Subcutaneous abdominal adipose tissue (tissue), 5 donors: ENCODE measurements around the gene FTH1.
A peak's percentile ranks its signal among the peaks of the same experiment; 100 is the strongest.

Source experiments
- H3K27ac ChIP-seq: one replicate; pipeline ENCODE4 v1.7.0; 2013; ENCODE audit warnings: low read depth, mild to moderate bottlenecking, inconsistent platforms, low read length, moderate library complexity
- H3K27me3 ChIP-seq, 5 donors: one replicate each; pipeline ENCODE4 v1.7.0; 2013; ENCODE audit warnings: low read length in 5 of 5, inconsistent platforms in 1 of 5; ENCODE audit not compliant: control insufficient read depth in 5 of 5, insufficient read depth in 4 of 5
- H3K36me3 ChIP-seq, 5 donors: one replicate each; pipeline ENCODE4 v1.7.0; 2013; ENCODE audit warnings: low read length in 5 of 5; ENCODE audit not compliant: control insufficient read depth in 5 of 5, insufficient read depth in 5 of 5
- H3K4me1 ChIP-seq, 5 donors: one replicate each; pipeline ENCODE4 v1.7.0; 2013; ENCODE audit warnings: low read length in 5 of 5, mild to moderate bottlenecking in 3 of 5, moderate library complexity in 1 of 5; ENCODE audit not compliant: control insufficient read depth in 5 of 5, insufficient read depth in 5 of 5
- H3K4me3 ChIP-seq, 5 donors: one replicate each; pipeline ENCODE4 v1.7.0; 2013; ENCODE audit warnings: low read length in 5 of 5, low read depth in 1 of 5
- H3K9ac ChIP-seq, 5 donors: one replicate each; pipeline ENCODE4 v1.7.0; 2013; ENCODE audit warnings: low read length in 5 of 5, mild to moderate bottlenecking in 4 of 5, moderate library complexity in 3 of 5
- H3K9me3 ChIP-seq, 5 donors: one replicate each; pipeline ENCODE4 v1.7.0; 2013; ENCODE audit warnings: low read length in 5 of 5; ENCODE audit not compliant: control insufficient read depth in 5 of 5
- donor health status: healthy.
- donor health status: healthy.
- donor health status: healthy.
- donor health status: healthy.
- donor health status: healthy.

Gene FTH1

GRCh38 chr11:61926235-61926634 lies 41.2 kb downstream of the FTH1 start:
- Histone ChIP-seq H3K27ac (no peak overlapping the region), H3K9me3 (no peaks in the 10 kb centered on the region), H3K36me3 (no peaks in the 10 kb centered on the region), H3K4me1 (peaks cover 3 to 37% (median 19%) of the 10 kb centered on the region in 5 donors), H3K9ac (no peak overlapping the region), H3K4me3 (no peak overlapping the region), H3K27me3 (peaks cover 0 to 11% (median 2%) of the 10 kb centered on the region in 5 donors)

DNA sequence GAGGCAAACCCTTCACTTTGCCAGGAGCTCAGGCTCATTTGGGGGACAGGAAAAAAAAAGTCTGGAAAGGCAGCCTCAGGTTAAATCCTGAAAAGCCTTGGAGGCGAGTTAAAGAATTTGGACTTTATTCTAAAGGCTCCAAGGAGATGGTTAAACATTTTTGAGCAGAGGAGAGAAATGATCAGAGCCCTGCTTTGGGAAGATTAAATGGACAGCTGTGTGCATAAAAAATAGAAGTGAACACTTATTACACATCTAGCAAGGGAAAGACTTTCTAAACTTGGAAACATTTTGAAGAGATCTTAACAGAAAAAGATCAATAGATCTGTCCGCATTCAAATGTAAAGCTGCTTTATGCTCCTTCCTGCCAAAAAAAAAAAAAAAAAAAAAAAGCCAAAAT lies 41.7 kb downstream of the FTH1 start:
- Histone ChIP-seq H3K4me1 (peaks cover 3 to 38% (median 19%) of the 10 kb centered on the region in 5 donors), H3K27ac (no peak overlapping the region), H3K9ac (no peak overlapping the region), H3K9me3 (no peaks in the 10 kb centered on the region), H3K4me3 (no peak overlapping the region), H3K27me3 (peaks cover 0 to 13% (median 4%) of the 10 kb centered on the region in 5 donors), H3K36me3 (no peaks in the 10 kb centered on the region)

DNA sequence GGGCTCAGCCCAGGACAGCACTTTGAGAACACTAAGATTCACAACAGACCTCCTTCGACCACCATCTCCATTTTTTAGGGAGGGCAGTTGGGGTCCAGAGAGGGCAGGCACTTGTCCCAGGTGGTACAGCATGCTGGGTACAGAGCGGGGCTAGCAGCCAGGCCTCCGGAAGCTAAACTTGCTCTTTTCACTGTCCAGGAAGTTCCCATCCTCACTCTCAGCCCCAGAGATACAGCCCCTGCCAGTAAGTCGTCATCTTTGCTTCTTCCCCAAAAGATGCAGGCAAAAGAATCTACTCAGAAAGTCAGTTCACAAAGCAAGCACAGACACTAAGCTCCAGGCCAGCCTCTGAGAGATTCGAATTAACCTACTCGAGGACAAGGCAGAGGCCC lies 43.4 kb downstream of the FTH1 start:
- H3K27ac ChIP-seq = peak overlapping the region; percentile 81
- H3K4me1 ChIP-seq = peaks cover 7 to 51% (median 25%) of the 10 kb centered on the region in 5 donors
- no peaks in the 10 kb centered on the region for H3K36me3 ChIP-seq
- H3K9ac ChIP-seq = peak overlapping the region in 2 of 5 donors; percentile 30 to 46
- H3K9me3 ChIP-seq = no peaks in the 10 kb centered on the region
- H3K4me3 ChIP-seq = no peak overlapping the region
- peaks cover 6 to 25% (median 12%) of the 10 kb centered on the region in 5 donors for H3K27me3 ChIP-seq

DNA sequence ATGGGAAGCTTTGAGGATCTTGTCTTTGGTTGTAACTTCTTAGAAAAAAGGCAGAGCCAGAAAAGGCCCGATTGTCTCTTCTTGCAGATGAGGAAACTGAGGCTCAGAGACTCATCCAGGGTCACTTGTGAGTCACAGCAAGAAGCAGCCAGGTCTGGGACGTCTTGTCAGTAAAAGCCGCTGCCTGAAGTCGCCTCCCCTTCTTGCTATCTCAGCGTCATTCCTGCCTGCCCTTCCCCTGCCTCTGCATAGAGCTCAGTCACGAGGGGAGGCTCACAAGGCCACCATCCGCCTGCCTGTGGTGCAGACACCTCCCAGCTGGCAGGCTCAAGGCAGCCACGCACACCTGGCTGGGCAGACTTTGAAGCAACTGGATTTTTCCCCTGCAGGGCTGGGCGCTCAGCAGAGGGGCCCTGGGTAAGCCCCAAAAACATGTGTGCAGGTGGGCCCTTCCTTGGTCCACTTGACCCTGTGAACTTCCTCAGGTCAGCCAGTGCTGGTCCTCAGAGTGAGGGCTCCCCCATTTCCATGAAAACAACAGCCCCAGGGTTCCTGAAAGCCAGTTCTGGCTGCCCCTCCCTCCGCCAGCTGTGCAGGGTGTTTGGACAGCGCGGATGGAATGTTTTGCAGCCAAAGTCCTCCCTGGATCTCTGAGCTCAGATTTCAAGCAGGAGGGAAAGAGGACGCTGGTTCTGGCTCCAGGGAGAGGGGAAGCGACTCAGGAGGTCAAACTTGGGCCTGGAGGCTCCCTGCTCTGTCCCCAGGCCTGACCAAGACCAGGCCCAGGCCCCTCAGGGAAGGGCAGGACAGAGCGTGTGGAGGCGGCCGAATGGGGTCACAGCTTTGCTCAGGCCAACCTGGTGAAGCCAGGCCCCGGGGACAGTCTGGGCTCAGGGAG lies 44.0 kb downstream of the FTH1 start:
- Histone ChIP-seq H3K9me3 (no peaks in the 10 kb centered on the region), H3K27me3 (peaks cover 6 to 32% (median 15%) of the 10 kb centered on the region in 5 donors), H3K27ac (peak overlapping the region; percentile 81), H3K4me3 (peak overlapping the region in 1 of 5 donors; percentile 6), H3K4me1 (peaks cover 7 to 57% (median 28%) of the 10 kb centered on the region in 5 donors), H3K9ac (peak overlapping the region in 3 of 5 donors; percentile 30 to 46 (median 45)), H3K36me3 (no peaks in the 10 kb centered on the region)

DNA sequence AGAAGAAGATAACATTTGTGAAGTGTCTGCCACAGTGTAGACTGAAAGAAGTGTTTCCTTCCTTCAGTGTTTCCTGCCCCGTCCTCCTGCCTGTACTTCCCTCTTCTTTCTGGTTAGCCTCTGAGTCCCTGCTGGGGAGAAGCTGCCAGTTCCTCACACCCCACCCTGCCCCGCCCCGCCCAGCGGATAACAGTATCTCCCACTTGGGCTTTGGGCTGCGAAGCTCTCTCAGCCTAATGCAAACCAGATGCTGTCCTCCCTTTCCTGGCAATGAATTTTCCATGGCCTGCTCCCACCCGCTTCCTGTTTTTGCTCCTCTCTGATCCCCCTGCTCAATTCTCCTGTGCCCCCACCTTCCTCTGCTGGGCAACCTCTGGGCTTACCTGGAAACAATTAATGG lies 44.9 kb downstream of the FTH1 start:
- H3K27me3 ChIP-seq = peaks cover 6 to 39% (median 18%) of the 10 kb centered on the region in 5 donors
- no peaks in the 10 kb centered on the region for H3K9me3 ChIP-seq
- H3K4me1 ChIP-seq = peaks cover 10 to 66% (median 37%) of the 10 kb centered on the region in 5 donors
- H3K27ac ChIP-seq = peak overlapping the region; percentile 81
- peak overlapping the region in 2 of 5 donors; percentile 21 to 45 for H3K9ac ChIP-seq
- no peak overlapping the region for H3K4me3 ChIP-seq
- H3K36me3 ChIP-seq = no peaks in the 10 kb centered on the region

DNA sequence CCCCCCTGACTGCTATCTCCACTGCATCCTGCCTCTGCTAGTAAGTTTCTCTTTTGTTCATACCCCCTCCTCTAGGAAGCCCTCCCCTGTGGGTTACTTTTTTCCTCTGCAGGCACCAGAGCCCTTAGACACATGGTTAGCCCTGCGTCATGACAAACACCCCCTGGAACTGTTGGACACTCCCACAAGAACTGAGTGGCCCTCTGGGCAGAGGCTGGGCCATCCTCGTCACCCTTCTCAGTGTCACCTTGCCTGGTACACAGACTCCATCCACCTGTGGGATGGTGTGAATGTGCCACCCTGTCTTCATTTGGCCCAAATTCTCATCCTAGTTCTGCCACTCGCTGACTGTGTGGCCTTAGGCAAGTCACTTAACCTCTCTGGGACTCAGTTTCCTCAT lies 46.0 kb downstream of the FTH1 start:
- Histone ChIP-seq H3K9ac (no peak overlapping the region), H3K4me3 (no peak overlapping the region)

DNA sequence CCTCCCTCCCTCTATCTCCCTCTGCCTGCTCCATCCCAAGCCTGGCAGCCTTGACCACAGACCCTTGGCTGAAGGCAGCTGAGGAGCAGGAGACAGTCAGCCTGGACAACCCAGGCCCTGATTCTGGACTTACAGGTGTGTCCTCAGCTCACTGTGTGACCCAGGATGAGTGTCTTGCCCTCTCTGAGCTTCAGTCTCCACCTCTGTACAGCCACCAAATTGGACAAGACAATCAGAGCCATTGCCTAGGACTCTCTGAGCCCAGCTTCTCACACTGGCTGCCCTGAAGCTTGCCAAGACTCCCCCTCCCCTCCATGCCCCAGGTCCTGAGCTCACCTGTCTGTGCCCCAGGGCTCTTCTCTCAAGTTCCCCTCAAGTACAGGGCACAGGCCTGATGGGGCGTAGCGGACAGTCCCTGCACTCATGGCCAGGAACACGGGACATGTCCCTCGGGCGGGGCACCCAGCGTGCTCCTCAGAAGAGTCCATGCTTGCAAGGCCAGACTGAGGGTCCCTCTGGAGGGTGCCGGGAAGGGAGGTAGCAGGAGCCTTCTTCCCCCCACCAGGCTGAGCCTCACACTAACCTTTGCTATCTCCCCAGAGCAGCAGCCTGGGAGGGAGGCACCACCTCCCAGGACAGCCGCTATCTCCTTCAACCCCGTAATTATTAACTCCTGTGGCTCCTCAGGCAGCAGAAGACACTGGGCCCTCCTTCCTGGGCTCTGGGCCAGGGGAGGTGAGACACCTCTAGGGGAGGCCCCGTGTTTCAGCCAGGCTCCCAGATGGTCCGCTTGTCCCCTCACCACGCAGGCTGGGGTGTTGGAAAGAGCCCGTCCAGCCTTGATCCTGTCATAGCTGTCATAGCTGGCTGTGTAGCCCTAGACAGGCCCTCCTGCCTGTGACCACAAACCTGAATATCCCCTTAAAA lies 47.5 kb downstream of the FTH1 start:
- no peaks in the 10 kb centered on the region for H3K9me3 ChIP-seq
- H3K4me1 ChIP-seq = peaks cover 10 to 83% (median 53%) of the 10 kb centered on the region in 5 donors
- H3K36me3 ChIP-seq = no peaks in the 10 kb centered on the region
- H3K27ac ChIP-seq = no peak overlapping the region
- no peak overlapping the region for H3K9ac ChIP-seq
- H3K4me3 ChIP-seq = no peak overlapping the region
- H3K27me3 ChIP-seq = peaks cover 6 to 41% (median 18%) of the 10 kb centered on the region in 5 donors

More for the DNA sequence above, 46.0 kb downstream of the FTH1 start:
- H3K27me3 ChIP-seq = peaks cover 6 to 40% (median 18%) of the 10 kb centered on the region in 5 donors
- no peaks in the 10 kb centered on the region for H3K9me3 ChIP-seq
- peaks cover 10 to 74% (median 44%) of the 10 kb centered on the region in 5 donors for H3K4me1 ChIP-seq
- H3K27ac ChIP-seq = no peak overlapping the region
- H3K36me3 ChIP-seq = no peaks in the 10 kb centered on the region

GRCh38 chr11:61918938-61919704 lies 48.3 kb downstream of the FTH1 start:
- Histone ChIP-seq H3K9ac (no peak overlapping the region), H3K4me1 (peaks cover 7 to 84% (median 59%) of the 10 kb centered on the region in 5 donors), H3K9me3 (no peaks in the 10 kb centered on the region), H3K27me3 (peaks cover 6 to 39% (median 18%) of the 10 kb centered on the region in 5 donors), H3K27ac (peak overlapping the region; percentile 41), H3K4me3 (no peak overlapping the region), H3K36me3 (no peaks in the 10 kb centered on the region)

GRCh38 chr11:61918251-61918937 lies 49.0 kb downstream of the FTH1 start:
- Histone ChIP-seq H3K4me1 (peaks cover 7 to 84% (median 59%) of the 10 kb centered on the region in 5 donors), H3K9me3 (no peaks in the 10 kb centered on the region), H3K27ac (peak overlapping the region; percentile 60), H3K36me3 (no peaks in the 10 kb centered on the region), H3K9ac (peak overlapping the region in 2 of 5 donors; percentile 6 to 73), H3K4me3 (peak overlapping the region in 3 of 5 donors; percentile 63 to 73 (median 69)), H3K27me3 (peaks cover 6 to 37% (median 18%) of the 10 kb centered on the region in 5 donors)
